Immature natural killer cell (primary cell): ENCODE measurements around the gene TUBA3D. TPM values are rescaled to one million over a fixed set of nuclear protein-coding genes. Genes with fewer than 3 reads are reported as not detected.
"Not testable (repeated sequence)": the region's sequence is repeated elsewhere in the genome, so short reads cannot be mapped to it uniquely, and the experiment has no call there.

Source experiments
- DNase-seq, 3 donors: peaks; one replicate each; pipeline ENCODE4 v3.0.0; 2022; ENCODE audit warnings: mixed read lengths in 1 of 3
- H3K27ac Mint-ChIP-seq, 6 donors: one replicate each; pipeline ENCODE4 v1.8.0; 2020; ENCODE audit warnings: mixed read lengths in 6 of 6, mild to moderate bottlenecking in 5 of 6, inconsistent platforms in 4 of 6, moderate library complexity in 3 of 6
- H3K27me3 Mint-ChIP-seq, 3 donors: one replicate each; pipeline ENCODE4 v1.8.0; 2020 to 2021; ENCODE audit warnings: low read depth in 3 of 3, mild to moderate bottlenecking in 3 of 3, mixed read lengths in 3 of 3, moderate library complexity in 3 of 3, inconsistent platforms in 1 of 3
- H3K36me3 Mint-ChIP-seq, 3 donors: one replicate each; pipeline ENCODE4 v1.8.0; 2020; ENCODE audit warnings: mixed read lengths in 3 of 3, inconsistent platforms in 2 of 3, mild to moderate bottlenecking in 2 of 3
- H3K4me1 Mint-ChIP-seq, 2 donors: one replicate each; pipeline ENCODE4 v1.8.0; 2020; ENCODE audit warnings: inconsistent platforms in 2 of 2, mild to moderate bottlenecking in 2 of 2, mixed read lengths in 2 of 2, moderate library complexity in 1 of 2
- H3K4me3 Mint-ChIP-seq, 5 donors: one replicate each; pipeline ENCODE4 v1.8.0; 2020; ENCODE audit warnings: mild to moderate bottlenecking in 5 of 5, mixed read lengths in 5 of 5, inconsistent platforms in 3 of 5, moderate library complexity in 3 of 5
- H3K9me3 Mint-ChIP-seq, 6 donors: one replicate each; pipeline ENCODE4 v1.8.0; 2020; ENCODE audit warnings: mild to moderate bottlenecking in 6 of 6, mixed read lengths in 6 of 6, inconsistent platforms in 4 of 6, moderate library complexity in 3 of 6
- polyA plus RNA-seq, 3 donors: library from polyadenylated mRNA; unstranded; fragments of 300-500 nt; fragmentation: Illumina TruSeq; gene quantifications; one replicate each; pipeline ENCODE4 v1.2.3, GENCODE V29; 2021

The TUBA3D gene
- polyA plus RNA-seq, 3 donors from 2014 or later = not detected

DNA sequence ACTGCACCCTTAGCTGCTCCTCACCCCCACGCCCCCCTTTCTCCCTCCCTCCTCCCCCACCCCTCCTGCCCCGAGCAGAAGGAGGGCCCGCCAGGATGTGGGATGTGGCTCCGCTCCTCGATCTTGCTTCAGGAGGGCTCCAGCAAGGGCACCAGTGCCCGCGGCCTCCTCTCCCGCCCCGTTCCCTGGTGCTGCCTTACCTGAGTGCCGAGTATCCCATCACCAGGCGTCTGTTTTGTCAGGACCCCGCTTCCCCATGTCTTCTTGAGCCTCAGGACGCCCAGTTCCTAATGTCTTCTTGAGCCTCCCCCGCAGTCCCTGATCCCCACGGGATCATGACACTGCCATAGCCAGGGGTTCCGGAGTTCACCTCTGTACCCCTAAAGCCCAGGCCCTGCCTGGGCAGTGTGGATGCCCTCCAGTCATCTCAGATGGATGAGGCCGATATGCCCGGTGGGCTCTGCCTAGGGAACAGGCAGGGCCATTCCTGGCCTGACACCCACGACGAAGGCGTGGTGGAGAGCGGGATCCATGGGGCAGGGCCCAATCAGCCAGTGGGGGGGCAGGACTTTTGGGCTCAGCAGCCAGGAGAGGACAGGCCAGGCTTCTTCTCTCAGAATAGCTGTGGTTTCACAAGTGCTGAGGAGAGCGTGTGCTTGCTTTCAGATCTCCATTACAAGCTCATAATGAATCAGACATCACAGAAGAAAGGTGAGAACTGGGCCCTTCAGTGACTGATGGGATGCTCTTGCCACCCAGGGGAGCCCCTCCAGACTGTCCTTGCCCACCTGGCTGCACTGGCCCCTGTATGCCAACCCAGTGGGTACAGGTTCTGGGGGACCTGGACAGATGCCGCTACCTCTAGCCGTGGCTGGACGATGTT lies 53.3 kb downstream of the TUBA3D start:
- H3K27ac Mint-ChIP-seq = peak overlapping the region in 5 of 6 donors; percentile 14 to 81 (median 36)
- H3K9me3 Mint-ChIP-seq, H3K36me3 Mint-ChIP-seq, H3K27me3 Mint-ChIP-seq: not testable (repeated sequence)
- peak overlapping the region; percentile 68 to 82 (median 78) for H3K4me3 Mint-ChIP-seq
- H3K4me1 Mint-ChIP-seq = peaks cover 14 to 20% of the 10 kb centered on the region in 2 donors
- peak in 2 of 3 donors; percentile 21 to 30 for DNase-seq

DNA sequence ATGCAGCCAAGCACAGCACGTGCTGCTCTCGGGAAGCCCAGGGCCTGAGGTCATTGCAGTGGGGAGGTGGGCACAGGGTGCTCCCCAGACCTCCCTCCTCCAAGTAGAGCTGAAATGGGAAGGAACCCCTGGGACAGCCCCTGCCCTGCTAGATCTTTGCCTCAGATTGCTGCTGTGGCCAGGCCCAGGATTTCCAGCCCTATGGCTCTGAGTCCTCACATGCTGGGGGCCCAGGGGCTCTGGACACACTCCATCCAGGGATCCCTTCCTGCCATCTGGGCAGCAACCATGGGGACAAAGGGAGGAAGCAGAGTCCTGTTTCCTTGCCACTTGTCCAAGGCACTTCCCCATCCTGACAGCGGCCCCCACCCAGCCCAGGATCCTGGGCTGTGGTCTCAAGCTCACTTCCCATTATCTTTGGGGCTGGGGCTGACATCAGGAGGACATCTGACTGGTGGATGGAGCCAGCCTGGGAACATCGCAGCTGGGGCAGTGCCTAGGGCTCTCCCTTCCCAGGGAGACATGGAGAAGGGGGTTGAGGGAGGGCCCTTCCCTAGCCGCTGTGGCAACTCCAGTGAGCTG lies 54.0 kb downstream of the TUBA3D start:
- Mint-ChIP-seq H3K4me3 (peak overlapping the region in 2 of 5 donors; percentile 78), H3K4me1 (peaks cover 14 to 20% of the 10 kb centered on the region in 2 donors), H3K27ac (peak overlapping the region in 2 of 6 donors; percentile 74 to 81)
- not testable (repeated sequence) for H3K9me3 Mint-ChIP-seq, H3K27me3 Mint-ChIP-seq, H3K36me3 Mint-ChIP-seq, DNase-seq

DNA sequence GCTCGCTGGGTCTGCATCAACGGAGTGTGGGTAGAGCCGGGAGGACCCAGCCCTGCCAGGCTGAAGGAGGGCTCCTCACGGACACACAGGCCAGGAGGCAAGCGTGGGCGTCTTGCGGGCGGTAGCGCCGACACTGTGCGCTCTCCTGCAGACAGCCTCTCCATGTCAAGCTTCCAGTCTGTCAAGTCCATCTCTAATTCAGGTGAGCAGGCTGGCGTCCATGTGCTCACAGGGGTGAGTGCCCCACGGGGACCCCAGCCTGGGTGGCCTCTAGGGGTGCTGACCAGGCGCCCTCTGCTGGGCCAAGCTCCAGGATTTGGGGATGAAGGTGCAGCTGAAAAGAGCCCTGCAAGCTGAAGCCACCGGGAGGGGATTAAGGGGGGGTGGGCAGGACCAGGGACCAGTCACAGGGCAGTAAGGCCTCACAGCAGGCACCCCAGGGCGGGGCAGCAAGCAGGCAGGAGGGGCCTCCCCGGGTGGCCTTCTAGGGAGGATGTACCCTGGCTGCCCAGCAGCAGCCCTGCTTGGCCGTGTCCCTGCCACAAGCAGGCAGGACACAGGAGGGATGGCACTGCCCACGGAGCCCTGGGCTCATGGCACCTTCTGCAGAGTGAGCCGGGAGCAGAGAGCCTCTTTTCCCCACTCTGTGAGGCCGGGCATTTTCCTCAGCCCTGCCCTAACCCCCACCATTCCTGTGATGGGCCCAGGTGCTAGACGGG lies 54.9 kb downstream of the TUBA3D start:
- not testable (repeated sequence) for H3K27me3 Mint-ChIP-seq, H3K27ac Mint-ChIP-seq, H3K9me3 Mint-ChIP-seq, H3K36me3 Mint-ChIP-seq, H3K4me3 Mint-ChIP-seq, DNase-seq
- H3K4me1 Mint-ChIP-seq = peaks cover 14 to 20% of the 10 kb centered on the region in 2 donors

DNA sequence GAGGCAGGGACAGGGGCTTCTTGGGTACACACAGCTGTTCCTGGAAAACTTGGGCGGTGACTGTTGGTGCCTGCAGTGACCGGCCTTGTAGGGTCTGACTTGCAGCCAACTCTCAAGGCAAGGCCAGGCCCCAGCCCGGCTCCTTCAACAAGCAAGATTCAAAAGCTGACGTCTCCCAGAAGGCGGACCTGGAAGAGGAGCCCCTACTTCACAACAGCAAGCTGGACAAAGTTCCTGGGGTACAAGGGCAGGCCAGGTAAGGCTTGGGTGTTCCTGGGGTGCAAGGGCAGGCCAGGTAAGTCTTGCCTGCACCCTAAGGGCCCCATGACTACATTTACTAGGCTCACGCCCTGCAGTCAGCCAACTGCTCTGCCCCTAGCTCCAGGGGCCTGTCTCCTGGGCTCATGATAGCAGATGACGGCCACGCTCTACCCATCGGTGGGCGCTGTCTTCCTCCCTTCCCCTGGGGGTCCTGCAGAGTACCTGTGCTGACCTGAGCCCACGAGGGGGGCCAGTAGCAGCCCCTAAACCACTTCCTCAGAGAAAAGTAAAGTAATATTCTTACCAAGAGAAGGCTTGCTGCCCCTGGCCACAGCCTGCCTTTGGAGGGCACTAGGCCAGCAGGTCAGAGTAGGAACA lies 55.7 kb downstream of the TUBA3D start:
- H3K4me1 Mint-ChIP-seq = peaks cover 14 to 19% of the 10 kb centered on the region in 2 donors
- H3K27ac Mint-ChIP-seq, H3K4me3 Mint-ChIP-seq, H3K36me3 Mint-ChIP-seq, H3K27me3 Mint-ChIP-seq, DNase-seq, H3K9me3 Mint-ChIP-seq: not testable (repeated sequence)

Other genes with a start within 250 kb of the TUBA3D start
- under 1 TPM in 1 of 3 donors, not detected in 2; 0.06 TPM for gene RAB6D, start 112.0 kb upstream of the TUBA3D start, polyA plus RNA-seq
- gene MZT2A, start 16.3 kb downstream of the TUBA3D start, polyA plus RNA-seq = 100 to 1,000 TPM in 2 of 3 donors, 10 to 100 TPM in 1; 57.2 to 129 (median 112) TPM
- under 1 TPM in 2 of 3 donors, not detected in 1; 0.37 to 0.82 TPM for gene CCDC74A, start 51.8 kb downstream of the TUBA3D start, polyA plus RNA-seq